Hepatocyte (in vitro differentiated cells): ENCODE results near the gene NOXRED1. TPM values are rescaled to one million over a fixed set of nuclear protein-coding genes. Genes with fewer than 3 reads are reported as not detected.

Source experiments
- DNase-seq: peaks from one replicate; pipeline ENCODE4 v3.0.0-alpha.2; 2016; ENCODE audit warnings: low spot score
- H2AFZ ChIP-seq: fragments of 200-600 bp; sonication (generic); 2 replicates; pipeline ENCODE4 v1.6.0; 2016; ENCODE audit warnings: antibody characterized with exemption, mild to moderate bottlenecking
- H3K27ac ChIP-seq: fragments of 200-600 bp; sonication (generic); 2 replicates; pipeline ENCODE4 v1.5.1; 2016; ENCODE audit warnings: mild to moderate bottlenecking
- H3K27me3 ChIP-seq: fragments of 200-600 bp; sonication (generic); 2 replicates; pipeline ENCODE4 v1.6.1; 2016
- H3K36me3 ChIP-seq: fragments of 200-600 bp; sonication (generic); replicated peaks from 2 replicates; pipeline ENCODE4 v1.5.1; 2016; ENCODE audit warnings: low read depth; ENCODE audit not compliant: insufficient read depth
- H3K4me1 ChIP-seq: fragments of 200-600 bp; sonication (generic); 2 replicates; pipeline ENCODE4 v1.5.1; 2016; ENCODE audit warnings: mild to moderate bottlenecking, moderate library complexity; ENCODE audit not compliant: insufficient read depth
- H3K4me2 ChIP-seq: fragments of 200-600 bp; sonication (generic); 2 replicates; pipeline ENCODE4 v1.6.0; 2016
- H3K4me3 ChIP-seq: fragments of 200-600 bp; sonication (generic); 2 replicates; pipeline ENCODE4 v1.5.1; 2016; ENCODE audit warnings: mild to moderate bottlenecking
- H3K79me2 ChIP-seq: fragments of 200-600 bp; sonication (generic); 2 replicates; pipeline ENCODE4 v1.6.0; 2017; ENCODE audit warnings: mild to moderate bottlenecking
- H3K9me2 ChIP-seq: fragments of 200-600 bp; sonication (generic); replicated peaks from 2 replicates; pipeline ENCODE4 v1.6.0; 2017; ENCODE audit warnings: mild to moderate bottlenecking; ENCODE audit not compliant: insufficient read depth
- H3K9me3 ChIP-seq: fragments of 200-600 bp; sonication (generic); 2 replicates; pipeline ENCODE4 v1.5.1; 2016; ENCODE audit warnings: low read depth, mild to moderate bottlenecking
- H4K20me1 ChIP-seq: fragments of 200-600 bp; sonication (generic); 2 replicates; pipeline ENCODE4 v1.6.0; 2016; ENCODE audit warnings: mild to moderate bottlenecking; ENCODE audit not compliant: insufficient read depth, poor library complexity, severe bottlenecking
- EZH2 ChIP-seq: fragments of 200-600 bp; sonication (generic); IDR thresholded peaks from 2 replicates; pipeline ENCODE4 v1.6.1; 2016; ENCODE audit warnings: antibody characterized with exemption, mild to moderate bottlenecking, borderline replicate concordance
- EZH2phosphoT487 ChIP-seq: fragments of 200-600 bp; sonication (generic); IDR thresholded peaks from one replicate; pipeline ENCODE4 v1.6.1; 2018; ENCODE audit warnings: antibody characterized with exemption, mild to moderate bottlenecking, low read depth, moderate library complexity; ENCODE audit not compliant: unreplicated experiment, severe bottlenecking
- WGBS: methylation state at CpG from one replicate; pipeline ENCODE4 v1.1.6; 2016; ENCODE audit warnings: low lambda C conversion rate; ENCODE audit errors: missing lambda C conversion rate; 5-methylcytosine and 5-hydroxymethylcytosine counted together
- polyA plus RNA-seq: library from polyadenylated mRNA; unstranded; fragments of >200 nt; fragmentation: Nextera tagmentation; extraction: Ambion mirVana; gene quantifications from 2 replicates; pipeline ENCODE4 v1.2.1, GENCODE V29; 2016
- total RNA-seq: library from RNA; depleted of rRNA; stranded (reverse); fragments of >200 nt; gene quantifications from 2 replicates; pipeline ENCODE4 v1.2.3, GENCODE V29; 2014
- TF ChIP-seq, protein P1 (sequence below): fragments of 200-600 bp; sonication (generic); IDR thresholded peaks from 2 replicates; pipeline ENCODE4 v1.5.1; 2016; ENCODE audit warnings: antibody characterized with exemption, mild to moderate bottlenecking; ENCODE audit not compliant: poor library complexity

NOXRED1 gene
- total and polyA plus RNA-seq, 2 experiments from 2014 or later, result 0.10 to 0.13 TPM

DNA sequence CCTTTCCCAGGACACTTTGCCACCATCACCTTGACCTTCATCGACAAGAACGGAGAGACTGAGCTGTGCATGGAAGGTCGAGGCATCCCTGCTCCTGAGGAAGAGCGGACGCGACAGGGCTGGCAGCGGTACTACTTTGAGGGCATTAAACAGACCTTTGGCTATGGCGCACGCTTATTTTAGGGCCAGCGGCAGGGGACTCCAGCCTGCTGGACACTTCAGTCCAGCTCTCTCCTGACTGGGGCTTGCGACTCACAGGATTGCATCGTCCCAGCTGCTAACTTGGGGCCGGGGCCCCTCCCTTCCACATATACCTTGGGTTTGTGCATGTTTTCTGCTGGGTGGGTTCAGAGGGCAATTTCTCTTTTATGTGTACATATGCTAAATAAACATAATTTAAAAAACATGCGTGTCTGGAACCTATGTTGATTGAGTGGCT lies 45.8 kb upstream of the NOXRED1 start:
- Histone ChIP-seq H3K27me3 (no peaks in the 10 kb centered on the region), H3K79me2 (no peaks in the 10 kb centered on the region), H3K9me3 (no peaks in the 10 kb centered on the region), H3K4me2 (no peak overlapping the region), H3K4me3 (no peak overlapping the region), H4K20me1 (no peaks in the 10 kb centered on the region), H3K4me1 (no peaks in the 10 kb centered on the region), H3K27ac (no peak overlapping the region), H3K9me2 (no peaks in the 10 kb centered on the region), H3K36me3 (no peaks in the 10 kb centered on the region), H2AFZ (no peak overlapping the region)
- 95% methylated on average over 14 of the region's 14 CpGs for WGBS
- no peak for DNase-seq
- TF ChIP-seq EZH2phosphoT487 (no peak), EZH2 (no peak)
- TF ChIP-seq, protein P1, sequence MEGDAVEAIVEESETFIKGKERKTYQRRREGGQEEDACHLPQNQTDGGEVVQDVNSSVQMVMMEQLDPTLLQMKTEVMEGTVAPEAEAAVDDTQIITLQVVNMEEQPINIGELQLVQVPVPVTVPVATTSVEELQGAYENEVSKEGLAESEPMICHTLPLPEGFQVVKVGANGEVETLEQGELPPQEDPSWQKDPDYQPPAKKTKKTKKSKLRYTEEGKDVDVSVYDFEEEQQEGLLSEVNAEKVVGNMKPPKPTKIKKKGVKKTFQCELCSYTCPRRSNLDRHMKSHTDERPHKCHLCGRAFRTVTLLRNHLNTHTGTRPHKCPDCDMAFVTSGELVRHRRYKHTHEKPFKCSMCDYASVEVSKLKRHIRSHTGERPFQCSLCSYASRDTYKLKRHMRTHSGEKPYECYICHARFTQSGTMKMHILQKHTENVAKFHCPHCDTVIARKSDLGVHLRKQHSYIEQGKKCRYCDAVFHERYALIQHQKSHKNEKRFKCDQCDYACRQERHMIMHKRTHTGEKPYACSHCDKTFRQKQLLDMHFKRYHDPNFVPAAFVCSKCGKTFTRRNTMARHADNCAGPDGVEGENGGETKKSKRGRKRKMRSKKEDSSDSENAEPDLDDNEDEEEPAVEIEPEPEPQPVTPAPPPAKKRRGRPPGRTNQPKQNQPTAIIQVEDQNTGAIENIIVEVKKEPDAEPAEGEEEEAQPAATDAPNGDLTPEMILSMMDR, result no peak

- Histone ChIP-seq H3K36me3 (no peaks in the 10 kb centered on the region), H4K20me1 (peaks cover 2% of the 10 kb centered on the region), H3K27me3 (no peaks in the 10 kb centered on the region), H3K9me3 (no peaks in the 10 kb centered on the region), H3K9me2 (no peaks in the 10 kb centered on the region), H3K4me2 (no peak overlapping the region), H3K4me1 (no peaks in the 10 kb centered on the region), H3K79me2 (no peaks in the 10 kb centered on the region), H3K4me3 (no peak overlapping the region), H2AFZ (no peak overlapping the region), H3K27ac (no peak overlapping the region)
- 96% methylated on average over 5 of the region's 5 CpGs for WGBS
- no peak for DNase-seq
- no peak for TF ChIP-seq EZH2phosphoT487
- TF ChIP-seq, protein P1, result no peak
- no peak for TF ChIP-seq EZH2
Measured at GRCh38 chr14:77467801-77468200, 44.5 kb upstream of the NOXRED1 start.

DNA sequence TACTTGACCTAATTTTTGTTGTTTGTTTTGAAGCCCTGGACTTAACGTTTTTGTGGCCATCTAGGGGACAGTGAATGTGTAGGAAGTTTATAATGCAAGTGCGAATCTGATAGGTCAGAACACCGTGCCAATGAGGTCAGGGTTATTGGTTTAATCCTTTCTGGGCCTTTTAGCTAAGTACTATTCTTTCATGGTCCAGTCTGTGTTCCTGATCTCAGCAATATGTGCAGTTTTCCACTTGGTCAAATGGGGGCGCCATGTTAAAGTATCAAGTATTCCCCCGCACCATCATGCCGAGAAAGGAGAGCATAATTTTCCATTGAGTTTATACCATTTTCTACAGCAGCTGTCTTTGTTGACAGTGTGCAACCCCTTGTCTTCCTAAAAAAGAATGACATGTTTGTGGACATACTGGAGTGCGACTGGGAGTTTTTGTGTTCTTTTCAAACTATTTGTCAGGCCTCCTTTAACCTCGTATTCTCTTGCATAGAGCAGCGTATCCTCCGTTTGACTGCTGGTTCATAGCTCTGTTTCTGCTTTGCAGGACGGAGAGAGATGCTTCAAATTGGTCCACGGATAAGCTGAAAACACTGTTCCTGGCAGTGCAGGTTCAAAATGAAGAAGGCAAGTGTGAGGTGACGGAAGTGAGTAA lies 35.9 kb upstream of the NOXRED1 start:
- H3K9me3 ChIP-seq, result no peaks in the 10 kb centered on the region
- TF ChIP-seq, protein P1, result peak; percentile 70
- TF ChIP-seq EZH2 (no peak), EZH2phosphoT487 (no peak)
- DNase-seq, result peak; percentile 84
- H3K9me2 ChIP-seq, result no peaks in the 10 kb centered on the region
- peaks cover 5% of the 10 kb centered on the region for H3K36me3 ChIP-seq
- WGBS, result 38% methylated on average over 13 of the region's 13 CpGs
- H3K4me2 ChIP-seq, result peak overlapping the region; percentile 93
- peaks cover 12% of the 10 kb centered on the region for H4K20me1 ChIP-seq
- peaks cover 12% of the 10 kb centered on the region for H3K4me1 ChIP-seq
- no peak overlapping the region for H3K27ac ChIP-seq
- peak overlapping the region; percentile 55 for H3K4me3 ChIP-seq
- no peaks in the 10 kb centered on the region for H3K27me3 ChIP-seq
- peak overlapping the region; percentile 33 for H2AFZ ChIP-seq
- H3K79me2 ChIP-seq, result peaks cover 52% of the 10 kb centered on the region
